PFSK-1 (cell line): ENCODE results near the gene PPP4C.

ENCODE experiments used
- POLR2AphosphoS5 ChIP-seq: IDR thresholded peaks from 2 replicates; pipeline ENCODE4 v1.6.1; 2012; ENCODE audit warnings: low read depth, mild to moderate bottlenecking, control low read depth, low read length, moderate library complexity
- REST ChIP-seq, 2 experiments: IDR thresholded peaks; 2 replicates each; pipeline versions ENCODE4 v1.6.1 to v1.8.0; 2011 to 2012; ENCODE audit warnings: low read depth in 2 of 2, low read length in 2 of 2, control low read depth in 1 of 2, inconsistent platforms in 1 of 2, mild to moderate bottlenecking in 1 of 2, moderate library complexity in 1 of 2; ENCODE audit not compliant: insufficient read depth in 1 of 2
- TAF1 ChIP-seq: IDR thresholded peaks from 2 replicates; pipeline ENCODE4 v1.6.1; 2012; ENCODE audit warnings: low read length, control low read depth, borderline replicate concordance; ENCODE audit not compliant: insufficient read depth

- TF ChIP-seq REST (IDR thresholded peaks at IDR 0.05; ENCODE audit: insufficient read depth in 1 of 2, low read depth in 2 of 2, low read length in 2 of 2), result no peak
- TF ChIP-seq TAF1, result no peak
- TF ChIP-seq POLR2AphosphoS5, result no peak
Measured at GRCh38 chr16:30054451-30054850, 21.3 kb upstream of the PPP4C start.
